Heart left ventricle (tissue), 16 donors: ENCODE data around the gene KCNG2. TPM values are rescaled to one million over a fixed set of nuclear protein-coding genes. Genes with fewer than 3 reads are reported as not detected.
A peak's percentile ranks its signal among the peaks of the same experiment; 100 is the strongest.

Experiments
- ATAC-seq, 4 donors: fragments of 200-7000 bp; cut with Tn5 transposase; one replicate each; pipeline ENCODE4 v1.9.1; 2020 to 2022; ENCODE audit warnings: moderate library complexity in 4 of 4, mild to moderate bottlenecking in 3 of 4, moderate number of reproducible peaks in 1 of 4
- DNase-seq, 5 donors: peaks; one replicate each; pipeline ENCODE4 v3.0.0-alpha.2; 2020
- H3K27ac ChIP-seq, 12 donors: fragments of 200-600 bp; sonication (generic) in 4 of 12; one replicate each; pipeline versions ENCODE4 v1.5.0 to v1.8.0; 2016 to 2022; ENCODE audit warnings: mild to moderate bottlenecking in 2 of 12
- H3K27me3 ChIP-seq, 9 donors: fragments of 200-600 bp; sonication (generic) in 2 of 9; one replicate each; pipeline versions ENCODE4 v1.5.1 to v1.8.0; 2016 to 2022; ENCODE audit warnings: mild to moderate bottlenecking in 3 of 9
- H3K36me3 ChIP-seq, 9 donors: fragments of 200-600 bp; sonication (generic) in 2 of 9; one replicate each; pipeline versions ENCODE4 v1.5.0 to v1.8.0; 2018 to 2022; ENCODE audit warnings: mild to moderate bottlenecking in 2 of 9
- H3K4me1 ChIP-seq, 12 donors: fragments of 200-600 bp; sonication (generic) in 4 of 12; one replicate each; pipeline versions ENCODE4 v1.5.0 to v1.8.0; 2016 to 2022; ENCODE audit warnings: mild to moderate bottlenecking in 3 of 12
- H3K4me3 ChIP-seq, 12 donors: fragments of 200-600 bp; sonication (generic) in 4 of 12; one replicate each; pipeline versions ENCODE4 v1.5.0 to v1.8.0; 2017 to 2022; ENCODE audit warnings: mild to moderate bottlenecking in 9 of 12, moderate library complexity in 4 of 12
- H3K9me3 ChIP-seq, 12 donors: fragments of 200-600 bp; sonication (generic) in 4 of 12; one replicate each; pipeline versions ENCODE4 v1.5.0 to v1.8.0; 2016 to 2022; ENCODE audit warnings: mild to moderate bottlenecking in 1 of 12
- POLR2A ChIP-seq, 2 donors: fragments of 450-650 bp; IDR thresholded peaks; one replicate each; pipeline ENCODE4 v1.6.1; 2017; ENCODE audit warnings: antibody characterized with exemption in 2 of 2, mild to moderate bottlenecking in 2 of 2, moderate library complexity in 2 of 2
- WGBS, 4 donors: extraction: QIAGEN DNeasy Blood & Tissue Kit in 2 of 4; methylation state at CpG; one replicate each; pipeline versions ENCODE4 v1.1.5 to v1.1.7; 2013 to 2018; 5-methylcytosine and 5-hydroxymethylcytosine counted together
- intact Hi-C, 10 donors: fragments of 100-400 bp; cut with DNase I; formaldehyde crosslinking; loops; one replicate each; pipeline versions ENCODE4 v1.11.1 to v1.14.2; 2022
- polyA plus RNA-seq, 2 donors: library from polyadenylated mRNA; stranded (reverse); fragments of 200-250 nt; gene quantifications; one replicate each; pipeline ENCODE4 v1.2.3, GENCODE V29; 2013
- total RNA-seq, 9 donors: library from RNA; depleted of rRNA in 2 of 9; stranded (reverse); fragments of >200 nt in 2 of 9; fragmentation: NEBNext Ultra II Directional in 3 of 9; extraction: Animal tissue kit (Norgen Biotek cat#: 25700) in 3 of 9; gene quantifications; one replicate each; pipeline versions ENCODE4 v1.1.0 to v1.2.4, GENCODE V29; 2016 to 2023
- TF ChIP-seq, protein P1 (sequence below), 12 donors: fragments of 200-600 bp; sonication (generic) in 4 of 12; IDR thresholded peaks; one replicate each; pipeline versions ENCODE4 v1.5.0 to v1.8.0; 2018 to 2022; ENCODE audit warnings: antibody characterized with exemption in 12 of 12, mild to moderate bottlenecking in 5 of 12
- donor health status: ischemic (EF 13 %, LVEDD 7.1; RV severe dilation, severe dysfunction).
- donor health status: healthy with polysubstance abuse.
- donor health status: DM: no; HTN: yes; CAD: no.
- donor health status: DM: no; HTN: no; CAD: no.
- donor health status: ischemic (EF 25% LVEDD 6.9; RV normal size, moderate dysfunction).
- donor health status: ischemic (EF 25% LVEDD 5.7; RV mildly dilated, moderate dysfunction).
- donor health status: healthy.
- donor health status: DM: yes; HTN: yes; CAD: no.
- donor health status: ischemic (EF 35%, LVEDD 5.7; RV mildly dilated, moderate dysfunction).
- donor health status: nonischemic (EF 11% LVEDD 7.7; RV severe dilation, severe dysfunction).
- donor health status: DM: yes; HTN: yes; CAD: no.
- donor health status: PGD.
- donor health status: ischemic (EF 29% LVEDD 5.4; RV normal size, mild dysfunction).
- donor health status: nonischemic (EF 23%, LVEDD 6.1; RV moderate dilation, normal function).

KCNG2 gene
- total and polyA plus RNA-seq, 11 donors, result 0.07 to 1.5 (median 0.18) TPM; not detected in 8

GRCh38 chr18:79896738-79897137 lies 99.0 kb downstream of the KCNG2 start:
- Histone ChIP-seq H3K9me3 (peaks cover 0 to 67% (median 14%) of the 10 kb centered on the region in 12 donors), H3K4me3 (no peak overlapping the region), H3K36me3 (no peaks in the 10 kb centered on the region), H3K4me1 (no peaks in the 10 kb centered on the region), H3K27me3 (no peaks in the 10 kb centered on the region), H3K27ac (no peak overlapping the region)
- no peak for ATAC-seq
- intact Hi-C loops, result no loop called here
- DNase-seq, result no peak
- 79 to 96% (median 93%) methylated on average over 3 of the region's 3 CpGs for WGBS, 4 donors
- TF ChIP-seq POLR2A (IDR thresholded peaks at IDR 0.05), result no peak
- TF ChIP-seq, protein P1, sequence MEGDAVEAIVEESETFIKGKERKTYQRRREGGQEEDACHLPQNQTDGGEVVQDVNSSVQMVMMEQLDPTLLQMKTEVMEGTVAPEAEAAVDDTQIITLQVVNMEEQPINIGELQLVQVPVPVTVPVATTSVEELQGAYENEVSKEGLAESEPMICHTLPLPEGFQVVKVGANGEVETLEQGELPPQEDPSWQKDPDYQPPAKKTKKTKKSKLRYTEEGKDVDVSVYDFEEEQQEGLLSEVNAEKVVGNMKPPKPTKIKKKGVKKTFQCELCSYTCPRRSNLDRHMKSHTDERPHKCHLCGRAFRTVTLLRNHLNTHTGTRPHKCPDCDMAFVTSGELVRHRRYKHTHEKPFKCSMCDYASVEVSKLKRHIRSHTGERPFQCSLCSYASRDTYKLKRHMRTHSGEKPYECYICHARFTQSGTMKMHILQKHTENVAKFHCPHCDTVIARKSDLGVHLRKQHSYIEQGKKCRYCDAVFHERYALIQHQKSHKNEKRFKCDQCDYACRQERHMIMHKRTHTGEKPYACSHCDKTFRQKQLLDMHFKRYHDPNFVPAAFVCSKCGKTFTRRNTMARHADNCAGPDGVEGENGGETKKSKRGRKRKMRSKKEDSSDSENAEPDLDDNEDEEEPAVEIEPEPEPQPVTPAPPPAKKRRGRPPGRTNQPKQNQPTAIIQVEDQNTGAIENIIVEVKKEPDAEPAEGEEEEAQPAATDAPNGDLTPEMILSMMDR (IDR thresholded peaks at IDR 0.05), result no peak

GRCh38 chr18:79897940-79898625 lies 100.3 kb downstream of the KCNG2 start:
- Histone ChIP-seq H3K27ac (no peak overlapping the region), H3K4me3 (no peak overlapping the region), H3K27me3 (no peaks in the 10 kb centered on the region), H3K36me3 (peaks cover 0 to 9% (median 6%) of the 10 kb centered on the region in 9 donors), H3K4me1 (no peaks in the 10 kb centered on the region), H3K9me3 (peaks cover 0 to 56% (median 9%) of the 10 kb centered on the region in 12 donors)
- DNase-seq (peak in 2 of 5 donors; percentile 14 to 33), ATAC-seq (no peak)
- 94 to 97% (median 95%) methylated on average over 11 to 15 of the region's 15 CpGs for WGBS, 4 donors
- TF ChIP-seq, protein P1 (IDR thresholded peaks at IDR 0.05), result no peak
- TF ChIP-seq POLR2A (IDR thresholded peaks at IDR 0.05), result no peak
- intact Hi-C loops, result no loop called here

GRCh38 chr18:79898952-79899608 lies 101.3 kb downstream of the KCNG2 start:
- no peaks in the 10 kb centered on the region for H3K27me3 ChIP-seq
- no peak for TF ChIP-seq POLR2A (IDR thresholded peaks at IDR 0.05)
- TF ChIP-seq, protein P1 (IDR thresholded peaks at IDR 0.05), result no peak
- peak in 3 of 5 donors; percentile 17 to 52 (median 22) for DNase-seq
- no peak overlapping the region for H3K4me3 ChIP-seq
- intact Hi-C loops, result no loop called here
- no peaks in the 10 kb centered on the region for H3K4me1 ChIP-seq
- 71 to 82% (median 78%) methylated on average over 30 to 70 of the region's 70 CpGs for WGBS, 4 donors
- ATAC-seq, result peak in 1 of 4 donors; percentile 14
- peaks cover 0 to 47% (median 9%) of the 10 kb centered on the region in 12 donors for H3K9me3 ChIP-seq
- peaks cover 0 to 18% (median 13%) of the 10 kb centered on the region in 9 donors for H3K36me3 ChIP-seq
- H3K27ac ChIP-seq, result no peak overlapping the region
